Measurements from ENCODE around the gene KLRF1. TPM values are rescaled to one million over a fixed set of nuclear protein-coding genes. Genes with fewer than 3 reads are reported as not detected.

The KLRF1 gene
- polyA plus RNA-seq, 1 donor from 2014 or later, result not detected

- H3F3A ChIP-seq (ENCODE audit: insufficient read depth, low read length, poor library complexity, severe bottlenecking), result no peaks in the 10 kb centered on the region
Measured at GRCh38 chr12:9868951-9869306, 41.6 kb downstream of the KLRF1 start.

More at GRCh38 chr12:9868951-9869306, 41.6 kb downstream of the KLRF1 start:
- Histone ChIP-seq H3K27me3 (ENCODE audit: insufficient read depth, low read depth, low read length) (no peaks in the 10 kb centered on the region), H3K36me3 (ENCODE audit: insufficient read depth, low read length) (no peaks in the 10 kb centered on the region), H3K9me3 (ENCODE audit: low read length) (no peaks in the 10 kb centered on the region), H3K9me2 (ENCODE audit: insufficient read depth, low read length) (no peaks in the 10 kb centered on the region), H3K4me2 (ENCODE audit: low read length) (no peak overlapping the region), H3K79me2 (replicated peaks; ENCODE audit: insufficient read depth, low read length) (no peaks in the 10 kb centered on the region), H3K27ac (ENCODE audit: low read length) (no peak overlapping the region), H4K20me1 (ENCODE audit: insufficient read depth) (no peaks in the 10 kb centered on the region), H3K4me3 (ENCODE audit: low read length) (no peak overlapping the region), H2AFZ (ENCODE audit: low read depth, low read length) (no peak overlapping the region), H3K9ac (ENCODE audit: low read length) (no peak overlapping the region)
- no peak for TF ChIP-seq RAD21 (conservative IDR thresholded peaks at IDR 0.05)
- TF ChIP-seq SMC3 (conservative IDR thresholded peaks at IDR 0.05; ENCODE audit: poor library complexity), result no peak
- TF ChIP-seq EZH2 (IDR thresholded peaks at IDR 0.05; ENCODE audit: borderline replicate concordance, insufficient read depth, low read length, poor library complexity, severe bottlenecking), result no peak
- TF ChIP-seq TAF1 (IDR thresholded peaks at IDR 0.05; ENCODE audit: low read depth), result no peak
- TF ChIP-seq EP300 (conservative IDR thresholded peaks at IDR 0.05; ENCODE audit: poor library complexity, severe bottlenecking), result no peak
- no peak for TF ChIP-seq REST (IDR thresholded peaks at IDR 0.05; ENCODE audit: borderline replicate concordance)
- no peak for TF ChIP-seq CTCF (IDR thresholded peaks at IDR 0.05; ENCODE audit: poor library complexity, severe bottlenecking)
- TF ChIP-seq MXI1 (conservative IDR thresholded peaks at IDR 0.05; ENCODE audit: poor library complexity, severe bottlenecking), result no peak
- TF ChIP-seq POLR2AphosphoS5 (IDR thresholded peaks at IDR 0.05), result no peak

Data from neural cell (in vitro differentiated cells).